ENCODE measurements around the gene ISG15.
"Not testable (repeated sequence)": the region's sequence is repeated elsewhere in the genome, so short reads cannot be mapped to it uniquely, and the experiment has no call there.

ISG15 gene

DNA sequence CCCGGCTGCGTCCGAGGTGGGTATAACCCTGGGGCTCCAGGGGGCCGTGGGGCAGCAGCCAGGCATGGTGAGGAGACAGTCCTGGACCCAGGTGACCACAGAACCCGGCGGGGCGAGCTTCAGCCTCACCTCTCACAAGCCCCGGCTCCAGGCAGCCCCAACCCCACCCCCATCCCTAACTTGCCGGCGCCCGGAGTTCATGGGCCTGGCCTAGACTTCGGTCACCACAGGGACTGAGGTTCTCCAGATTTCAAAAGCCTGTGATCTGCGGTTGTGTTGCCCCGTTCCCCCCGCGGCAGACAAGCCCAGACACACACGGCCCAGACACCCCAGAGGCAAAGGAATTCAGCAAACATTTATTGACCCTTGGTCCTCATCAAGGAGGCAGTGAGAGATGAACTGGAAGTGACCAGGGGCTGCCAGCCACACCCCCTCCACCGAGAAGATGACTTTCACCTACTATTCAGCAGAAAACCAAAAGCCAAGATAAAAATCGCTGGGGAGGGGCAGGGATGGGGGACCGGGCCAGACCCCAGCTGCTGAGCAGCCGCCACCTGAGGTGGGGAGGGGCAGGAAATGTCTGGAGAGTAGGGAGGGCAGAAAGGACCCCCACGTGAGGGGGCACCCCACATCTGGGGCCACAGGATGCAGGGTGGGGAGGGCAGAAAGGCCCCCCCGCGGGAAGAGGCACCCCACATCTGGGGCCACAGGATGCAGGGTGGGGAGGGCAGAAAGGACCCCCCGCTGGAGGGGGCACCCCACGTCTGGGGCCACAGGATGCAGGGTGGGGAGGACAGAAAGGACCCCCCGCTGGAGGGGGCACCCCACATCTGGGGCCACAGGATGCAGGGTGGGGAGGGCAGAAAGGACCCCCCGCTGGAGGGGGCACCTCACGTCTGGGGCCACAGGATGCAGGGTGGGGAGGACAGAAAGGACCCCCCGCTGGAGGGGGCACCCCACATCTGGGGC lies 17.3 kb upstream of the ISG15 start:
- no peak for DNase-seq

GRCh38 chr1:996851-997712 lies 16.2 kb upstream of the ISG15 start:
- DNase-seq = no peak

DNA sequence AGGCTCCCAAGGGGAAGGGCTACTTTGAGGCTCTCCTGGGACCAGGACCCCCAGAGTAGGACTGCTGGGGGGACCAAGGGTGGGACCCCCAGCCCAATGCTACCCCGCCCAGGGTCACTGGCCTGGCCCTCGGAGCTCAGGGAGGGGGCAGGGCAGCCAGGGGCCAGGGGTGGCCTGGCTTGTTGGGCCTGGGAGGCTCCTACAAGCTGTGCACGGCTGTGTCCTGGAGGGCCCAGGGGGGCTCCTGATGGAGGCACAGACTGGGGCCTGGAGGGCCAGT lies 15.6 kb upstream of the ISG15 start:
- no peak for DNase-seq

- DNase-seq = no peak
Observed at GRCh38 chr1:997993-998744, 15.1 kb upstream of the ISG15 start.

DNA sequence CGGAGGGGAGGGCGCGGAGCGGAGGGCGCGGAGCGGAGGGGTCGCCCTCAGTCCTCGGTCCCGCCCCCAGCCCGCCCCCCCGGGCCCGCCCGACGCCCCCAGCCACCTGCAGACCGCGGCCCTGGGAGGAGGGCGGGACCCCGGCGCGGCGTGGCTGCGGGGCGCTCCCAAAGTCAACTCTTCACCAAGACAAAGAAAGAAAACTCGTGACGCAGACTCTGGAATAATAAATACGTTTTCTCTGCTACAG lies 14.6 kb upstream of the ISG15 start:
- no peak for DNase-seq

- DNase-seq = no peak
Observed at GRCh38 chr1:998995-999724, 14.1 kb upstream of the ISG15 start.

- peak; percentile 95 for DNase-seq
Observed at GRCh38 chr1:999725-1000356, 13.5 kb upstream of the ISG15 start, which contains the start of gene HES4. Gene HES4, minus strand, starts transcription at chr1:1000097. Its CDS starts 124 bp downstream, at chr1:999973.

- DNase-seq = peak; percentile 83
Observed at GRCh38 chr1:1000357-1001056, 12.8 kb upstream of the ISG15 start.

GRCh38 chr1:1001057-1001783 lies 12.1 kb upstream of the ISG15 start:
- DNase-seq = no peak

DNA sequence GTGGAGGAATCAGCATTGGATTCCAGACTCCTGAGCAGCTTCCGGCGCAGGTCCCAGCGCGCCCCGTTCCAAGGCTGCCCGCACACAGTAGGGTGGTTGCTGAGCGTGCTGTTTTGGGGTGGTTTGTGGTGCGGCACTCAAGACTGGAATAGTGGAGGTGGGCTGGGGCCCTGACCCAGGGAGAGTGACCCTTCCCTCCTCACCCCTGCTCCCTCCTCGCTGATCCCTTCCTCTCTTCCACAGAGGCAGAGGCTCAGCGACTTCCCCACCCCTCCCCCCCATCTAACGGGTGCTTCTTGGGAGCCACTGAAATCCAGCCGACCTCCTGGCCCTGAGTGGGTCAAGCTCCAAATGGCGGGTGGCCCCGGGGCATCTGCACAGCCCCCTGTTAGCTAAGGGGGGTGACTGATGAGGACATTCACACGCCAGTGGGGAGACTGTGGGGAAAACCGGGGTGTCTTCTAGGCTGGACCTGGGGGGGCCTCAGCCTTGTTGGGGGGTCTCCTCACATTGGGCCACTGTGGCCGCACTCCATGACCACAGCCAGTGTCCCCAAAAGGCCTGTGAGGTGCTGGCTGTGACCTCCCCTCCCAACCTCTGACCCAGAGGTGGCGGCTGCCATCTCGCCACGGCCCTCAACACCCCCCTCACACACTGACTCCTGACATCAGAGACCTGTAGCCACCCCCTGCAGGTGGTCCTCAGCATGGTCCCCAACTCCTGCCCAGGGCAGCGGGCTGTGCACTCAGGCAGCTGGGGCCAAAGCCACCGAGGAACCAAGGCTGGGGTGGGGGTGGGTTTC lies 9.5 kb upstream of the ISG15 start:
- DNase-seq = no peak

DNA sequence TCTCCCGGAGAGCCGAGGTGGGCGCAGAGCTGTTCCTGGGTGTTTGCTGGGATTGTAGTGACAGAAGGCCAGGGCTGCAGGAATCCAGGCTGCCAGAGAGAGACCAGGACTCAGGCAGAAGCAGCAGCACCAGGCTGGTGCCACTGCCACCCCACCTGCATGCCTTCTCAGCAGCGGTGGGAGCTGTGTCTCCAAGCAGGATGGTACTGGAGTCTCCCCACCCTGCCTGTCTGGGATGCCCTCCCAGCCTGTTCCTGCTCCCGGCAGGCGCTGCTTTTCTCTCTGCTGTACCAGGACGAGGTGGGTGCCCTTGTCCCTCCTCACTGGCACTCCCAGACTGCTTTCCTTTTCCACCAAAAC lies 8.9 kb upstream of the ISG15 start:
- no peak for DNase-seq

DNA sequence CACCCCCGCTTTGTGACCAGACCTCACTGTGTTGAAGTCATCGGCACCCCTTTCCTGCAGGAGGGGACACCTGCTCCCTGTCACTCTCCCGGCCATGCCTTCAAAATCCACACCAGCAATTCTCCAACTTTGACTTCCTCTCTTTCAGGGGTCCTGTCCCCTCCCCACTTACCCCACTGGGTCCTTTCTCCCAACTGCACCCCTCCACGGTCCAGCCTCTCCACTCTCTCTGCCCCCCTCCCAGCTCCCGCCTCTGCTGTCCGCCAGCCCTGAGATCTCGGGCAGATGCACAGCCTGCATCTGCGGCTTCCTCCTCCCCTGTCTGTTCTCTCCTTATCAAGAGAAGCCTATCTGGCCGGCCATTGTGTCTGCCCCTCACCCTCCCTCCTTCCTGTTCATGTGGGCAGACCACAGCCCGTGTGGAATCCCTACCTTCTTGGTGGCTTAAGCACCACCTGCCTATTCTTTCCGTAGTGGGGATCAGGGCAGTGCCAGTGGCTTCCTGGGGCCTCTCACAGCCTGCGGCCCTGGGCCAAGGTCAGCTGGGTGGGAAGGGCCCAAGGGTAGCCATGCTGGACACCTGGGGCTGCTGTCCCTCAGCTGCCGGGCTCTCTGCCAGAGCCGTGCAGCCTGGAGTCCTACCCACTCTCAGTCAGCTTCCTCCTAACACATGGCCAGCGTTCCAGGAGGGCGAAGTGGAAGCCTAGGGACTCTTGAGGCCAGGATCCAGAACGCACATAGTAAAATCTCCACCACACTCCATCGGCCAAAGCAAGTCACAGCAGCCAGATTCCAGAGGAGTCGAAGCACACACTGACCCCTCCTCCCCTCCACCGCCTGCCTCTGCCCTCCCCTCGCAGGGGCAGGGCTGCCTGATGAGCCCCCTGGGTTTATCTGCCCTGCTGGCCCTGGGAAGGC lies 8.3 kb upstream of the ISG15 start:
- DNase-seq = no peak

DNA sequence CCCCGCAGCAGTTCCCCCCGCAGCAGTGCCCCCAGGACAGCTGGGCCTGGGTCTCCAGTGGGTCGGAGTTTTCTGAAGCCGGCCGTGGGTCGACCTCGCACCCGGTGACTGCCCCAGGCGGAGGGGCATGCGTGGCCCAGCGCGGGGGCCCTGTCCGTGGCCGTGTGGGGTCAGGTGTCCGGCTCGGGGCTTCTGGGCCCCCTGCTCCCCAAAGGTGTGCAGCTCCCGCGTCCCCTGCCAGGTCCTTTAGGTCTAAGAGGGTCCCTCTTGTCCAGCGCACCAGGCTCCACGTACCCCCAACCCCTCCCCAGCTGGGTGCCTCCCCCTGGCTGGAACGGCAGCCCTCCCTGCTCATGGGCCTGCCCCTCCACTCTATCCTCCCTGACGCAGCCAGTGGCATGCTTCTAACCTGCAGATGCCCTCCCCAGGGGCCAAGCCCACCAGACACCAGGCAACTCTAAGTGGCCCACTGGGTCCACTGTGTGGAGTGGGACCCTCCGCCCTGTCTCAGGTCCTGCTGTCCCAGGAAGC lies 7.5 kb upstream of the ISG15 start:
- no peak for DNase-seq

GRCh38 chr1:1006305-1007159 lies 6.8 kb upstream of the ISG15 start:
- DNase-seq = no peak

GRCh38 chr1:1010131-1010530 lies 3.2 kb upstream of the ISG15 start:
- not testable (repeated sequence) for DNase-seq

- no peak for DNase-seq
Observed at GRCh38 chr1:1011396-1011949, 1.8 kb upstream of the ISG15 start.

DNA sequence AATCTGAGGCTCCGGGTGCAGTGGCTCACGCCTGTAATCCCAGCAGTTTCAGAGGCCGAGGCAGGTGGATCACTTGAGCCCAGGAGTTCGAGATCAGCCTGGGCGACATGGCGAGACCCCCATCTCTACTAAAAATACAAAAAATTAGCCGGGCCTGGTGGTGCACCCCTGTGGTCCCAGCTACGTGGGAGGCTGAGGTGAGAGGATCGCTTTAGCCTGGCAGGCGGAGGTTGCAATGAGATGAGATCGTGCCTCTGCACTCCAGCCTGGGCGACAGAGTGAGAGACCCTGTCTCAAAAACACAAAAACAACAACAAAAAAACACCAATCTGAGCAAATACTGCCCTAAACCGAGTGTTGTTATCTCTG lies 577 bp upstream of the ISG15 start:
- not testable (repeated sequence) for DNase-seq

Data from inflammatory macrophage treated with lipopolysaccharide for 4 hours (primary cell).